H1 (cell line): ENCODE results near the gene PSME4. TPM values are rescaled to one million over a fixed set of nuclear protein-coding genes. Genes with fewer than 3 reads are reported as not detected.

Source experiments
- BCL11A ChIP-seq, 2 experiments: IDR thresholded peaks; one replicate each; pipeline ENCODE4 v1.6.1; 2011; ENCODE audit warnings: low read depth in 2 of 2, low read length in 2 of 2, mild to moderate bottlenecking in 2 of 2
- CBX8 ChIP-seq: fragments of 300-800, 300-1000 bp; sonication (generic); IDR thresholded peaks from 2 replicates; pipeline ENCODE4 v1.7.1; 2016; ENCODE audit warnings: low read depth, low read length, borderline replicate concordance
- CHD7 ChIP-seq: fragments of 300-600 bp; sonication (generic); IDR thresholded peaks from 2 replicates; pipeline ENCODE4 v1.7.1; 2012; ENCODE audit warnings: low read length, moderate library complexity, mild to moderate bottlenecking, inconsistent platforms; ENCODE audit not compliant: insufficient replicate concordance
- SUZ12 ChIP-seq: fragments of 200-600 bp; sonication (generic); IDR thresholded peaks from 2 replicates; pipeline ENCODE4 v1.6.1; 2012; ENCODE audit warnings: mild to moderate bottlenecking, inconsistent platforms, low read length, moderate library complexity, mixed read lengths
- polyA plus RNA-seq, 7 experiments: library from polyadenylated mRNA; depleted of rRNA in 3 of 7; stranded (reverse) in 5 of 7; unstranded in 2 of 7; fragments of >200 nt in 5 of 7; fragments of 200-250 nt in 2 of 7; gene quantifications; 1 replicate in 5 of 7; 2 replicates in 1 of 7; 4 replicates in 1 of 7; pipeline versions ENCODE4 v1.2.1 to v1.2.3, GENCODE V29; 2011 to 2013; ENCODE audit warnings: missing spikeins in 2 of 7, mixed read lengths in 2 of 7
- total RNA-seq: library from RNA; stranded (reverse); fragmentation: NEBNext Ultra II Directional; extraction: Animal tissue kit (Norgen Biotek cat#: 25700); gene quantifications from 2 replicates; pipeline ENCODE4 v1.2.1, GENCODE V29; 2021
- TF ChIP-seq, protein P1 (sequence below): IDR thresholded peaks from 2 replicates; pipeline ENCODE4 v1.6.1; 2011; ENCODE audit warnings: low read length, improper control_type of control experiment
- TF ChIP-seq, protein P2 (sequence below), 3 experiments: IDR thresholded peaks; 1 replicate in 2 of 3; 2 replicates in 1 of 3; pipeline versions ENCODE4 v1.5.1 to v1.6.1; 2011; ENCODE audit warnings: low read length in 3 of 3, mild to moderate bottlenecking in 3 of 3, inconsistent platforms in 2 of 3, low read depth in 1 of 3, moderate library complexity in 1 of 3; ENCODE audit not compliant: insufficient read depth in 1 of 3; ENCODE audit errors: control extremely low read depth in 1 of 3

PSME4 gene
- total and polyA plus RNA-seq, 2 of the 8 experiments (the other 6 are each of a cell fraction or from before 2014, with no cell fraction given) = 42.2 to 116 TPM

DNA sequence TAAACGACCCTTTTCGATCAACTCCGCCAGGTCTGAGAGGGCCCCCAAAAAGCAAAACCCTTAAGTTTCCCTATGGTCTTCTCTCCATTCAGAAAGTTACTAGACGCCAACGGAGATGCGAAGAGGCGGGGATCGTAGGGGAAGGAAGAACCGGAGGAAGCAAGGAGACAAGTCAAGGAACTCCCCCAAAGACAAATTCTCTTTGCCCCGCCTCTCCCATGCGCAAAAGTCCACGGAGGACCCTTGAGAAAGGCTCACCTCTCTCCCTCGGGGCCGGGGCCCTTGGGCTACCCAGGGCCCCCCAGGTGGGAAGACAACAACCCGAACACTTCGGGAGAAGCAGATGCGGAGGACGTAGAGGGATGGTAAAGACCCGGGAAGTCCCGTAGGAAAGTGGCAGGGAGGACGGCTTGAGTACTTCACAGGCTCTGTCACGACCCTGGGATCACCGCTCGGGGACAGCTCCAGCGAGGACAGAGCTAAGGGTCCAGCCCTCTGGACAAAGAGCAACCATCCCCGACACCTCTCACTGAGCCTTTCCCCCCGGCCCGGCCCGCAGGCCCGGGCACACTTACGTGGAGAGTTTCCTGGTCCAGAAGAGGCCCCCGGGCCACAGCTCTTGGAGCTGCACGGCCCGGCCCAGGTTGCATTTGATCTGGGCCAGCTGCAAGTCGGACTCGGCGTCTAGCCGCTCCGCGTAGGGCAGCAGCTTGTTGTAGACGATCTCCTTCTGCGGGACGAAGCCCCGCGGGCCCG lies 647 bp downstream of the PSME4 start (continued):
- TF ChIP-seq, protein P1, sequence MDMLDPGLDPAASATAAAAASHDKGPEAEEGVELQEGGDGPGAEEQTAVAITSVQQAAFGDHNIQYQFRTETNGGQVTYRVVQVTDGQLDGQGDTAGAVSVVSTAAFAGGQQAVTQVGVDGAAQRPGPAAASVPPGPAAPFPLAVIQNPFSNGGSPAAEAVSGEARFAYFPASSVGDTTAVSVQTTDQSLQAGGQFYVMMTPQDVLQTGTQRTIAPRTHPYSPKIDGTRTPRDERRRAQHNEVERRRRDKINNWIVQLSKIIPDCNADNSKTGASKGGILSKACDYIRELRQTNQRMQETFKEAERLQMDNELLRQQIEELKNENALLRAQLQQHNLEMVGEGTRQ = no peak
- TF ChIP-seq, protein P2, sequence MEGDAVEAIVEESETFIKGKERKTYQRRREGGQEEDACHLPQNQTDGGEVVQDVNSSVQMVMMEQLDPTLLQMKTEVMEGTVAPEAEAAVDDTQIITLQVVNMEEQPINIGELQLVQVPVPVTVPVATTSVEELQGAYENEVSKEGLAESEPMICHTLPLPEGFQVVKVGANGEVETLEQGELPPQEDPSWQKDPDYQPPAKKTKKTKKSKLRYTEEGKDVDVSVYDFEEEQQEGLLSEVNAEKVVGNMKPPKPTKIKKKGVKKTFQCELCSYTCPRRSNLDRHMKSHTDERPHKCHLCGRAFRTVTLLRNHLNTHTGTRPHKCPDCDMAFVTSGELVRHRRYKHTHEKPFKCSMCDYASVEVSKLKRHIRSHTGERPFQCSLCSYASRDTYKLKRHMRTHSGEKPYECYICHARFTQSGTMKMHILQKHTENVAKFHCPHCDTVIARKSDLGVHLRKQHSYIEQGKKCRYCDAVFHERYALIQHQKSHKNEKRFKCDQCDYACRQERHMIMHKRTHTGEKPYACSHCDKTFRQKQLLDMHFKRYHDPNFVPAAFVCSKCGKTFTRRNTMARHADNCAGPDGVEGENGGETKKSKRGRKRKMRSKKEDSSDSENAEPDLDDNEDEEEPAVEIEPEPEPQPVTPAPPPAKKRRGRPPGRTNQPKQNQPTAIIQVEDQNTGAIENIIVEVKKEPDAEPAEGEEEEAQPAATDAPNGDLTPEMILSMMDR (IDR thresholded peaks at IDR 0.05; ENCODE audit: control extremely low read depth in 1 of 3, insufficient read depth in 1 of 3, low read depth in 1 of 3, low read length in 3 of 3) = no peak
- TF ChIP-seq CBX8 = no peak
- no peak for TF ChIP-seq BCL11A (IDR thresholded peaks at IDR 0.05; ENCODE audit: low read depth in 2 of 2, low read length in 2 of 2)
- TF ChIP-seq SUZ12 = no peak
- TF ChIP-seq CHD7 = no peak
